Endothelial cell of umbilical vein (primary cell): ENCODE measurements around the gene PCNX1.

Experiments used
- CTCF ChIP-seq, 2 donors: IDR thresholded peaks; 1 replicate in 1 of 2; 2 replicates in 1 of 2; pipeline ENCODE4 v1.5.1; 2011; ENCODE audit warnings: low read length in 2 of 2, mild to moderate bottlenecking in 2 of 2, moderate library complexity in 2 of 2, control low read depth in 1 of 2, inconsistent platforms in 1 of 2, low read depth in 1 of 2; ENCODE audit not compliant: insufficient read depth in 1 of 2; ENCODE audit errors: extremely low read depth in 1 of 2
- EZH2 ChIP-seq: IDR thresholded peaks from 2 replicates; pipeline ENCODE4 v1.6.1; 2012; ENCODE audit warnings: borderline replicate concordance, low read depth, mild to moderate bottlenecking, moderate library complexity, low read length, inconsistent platforms; ENCODE audit not compliant: severe bottlenecking
- JUN ChIP-seq: IDR thresholded peaks from 2 replicates; pipeline ENCODE4 v1.6.1; 2011; ENCODE audit warnings: borderline replicate concordance, low read depth; ENCODE audit not compliant: insufficient read length, insufficient read depth
- MYC ChIP-seq: IDR thresholded peaks from one replicate; pipeline ENCODE4 v1.6.1; 2011; ENCODE audit warnings: mild to moderate bottlenecking, low read depth, low read length
- POLR2A ChIP-seq: IDR thresholded peaks from 2 replicates; pipeline ENCODE4 v1.6.1; 2012; ENCODE audit warnings: low read depth, mild to moderate bottlenecking, control low read depth, low read length
- POLR2AphosphoS5 ChIP-seq: IDR thresholded peaks from 2 replicates; pipeline ENCODE4 v1.6.1; 2012; ENCODE audit warnings: low read depth, mild to moderate bottlenecking, control low read depth, low read length, moderate library complexity; ENCODE audit not compliant: insufficient read depth

- TF ChIP-seq CTCF (IDR thresholded peaks at IDR 0.05; ENCODE audit: extremely low read depth in 1 of 2, insufficient read depth in 1 of 2, low read depth in 1 of 2, low read length in 2 of 2) (no peak), EZH2 (no peak), POLR2A (no peak), POLR2AphosphoS5 (no peak), MYC (no peak), JUN (no peak)
Observed at GRCh38 chr14:71150737-71151136, 243.5 kb downstream of the PCNX1 start.
